ENCODE data around the gene ROR1.
A peak's percentile ranks its signal among the peaks of the same experiment; 100 is the strongest.
"Not testable (repeated sequence)": the region's sequence is repeated elsewhere in the genome, so short reads cannot be mapped to it uniquely, and the experiment has no call there.

ROR1 gene

DNA sequence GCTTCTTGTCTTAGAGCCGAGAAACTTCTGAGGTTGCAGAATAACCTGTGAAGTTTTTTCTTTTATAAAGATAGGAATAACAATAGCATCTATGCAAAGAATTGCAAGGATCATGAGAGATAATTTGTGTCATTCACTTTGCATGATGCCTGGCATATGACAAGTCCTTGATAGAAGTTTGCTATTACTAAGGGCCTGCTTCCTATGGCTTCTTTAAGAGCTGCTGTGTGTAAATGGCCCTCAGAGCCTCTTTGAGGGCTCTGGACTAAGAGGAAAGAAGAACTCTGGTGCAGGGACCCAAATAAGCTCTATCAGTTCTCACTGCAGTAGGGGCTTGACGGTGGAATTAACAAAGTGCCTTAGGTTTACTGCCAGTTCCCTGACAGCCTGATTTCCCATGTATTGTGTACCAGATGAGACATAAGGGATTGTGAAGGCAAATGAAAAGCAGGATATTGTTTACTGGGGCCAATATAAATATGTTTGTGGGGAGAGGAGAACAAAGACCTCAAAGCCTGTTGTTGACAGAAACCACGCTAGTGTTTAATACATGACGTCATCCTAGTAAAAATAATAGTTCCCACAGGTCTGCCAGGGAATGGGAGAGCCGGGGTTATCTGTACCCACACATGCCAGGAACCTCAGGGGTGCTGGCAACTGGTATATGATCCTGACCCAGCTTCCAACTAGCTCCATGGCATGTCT is 298.4 kb downstream of the ROR1 start:
- DNase-seq = peak; percentile 34

GRCh38 chr1:64073705-64074104 is 299.9 kb downstream of the ROR1 start:
- DNase-seq = peak; percentile 48

- DNase-seq = no peak
Measured at GRCh38 chr1:64074767-64075166, 300.9 kb downstream of the ROR1 start.

- no peak for DNase-seq
Measured at GRCh38 chr1:64077281-64077940, 303.6 kb downstream of the ROR1 start.

- no peak for DNase-seq
Measured at GRCh38 chr1:64080941-64081562, 307.2 kb downstream of the ROR1 start.

GRCh38 chr1:64082459-64082858 is 308.6 kb downstream of the ROR1 start:
- no peak for DNase-seq

GRCh38 chr1:64084451-64084850 is 310.6 kb downstream of the ROR1 start:
- no peak for DNase-seq

GRCh38 chr1:64087768-64088167 is 314.0 kb downstream of the ROR1 start:
- DNase-seq = no peak

GRCh38 chr1:64090436-64090835 is 316.6 kb downstream of the ROR1 start:
- no peak for DNase-seq

GRCh38 chr1:64092851-64093371 is 319.1 kb downstream of the ROR1 start:
- DNase-seq = no peak

DNA sequence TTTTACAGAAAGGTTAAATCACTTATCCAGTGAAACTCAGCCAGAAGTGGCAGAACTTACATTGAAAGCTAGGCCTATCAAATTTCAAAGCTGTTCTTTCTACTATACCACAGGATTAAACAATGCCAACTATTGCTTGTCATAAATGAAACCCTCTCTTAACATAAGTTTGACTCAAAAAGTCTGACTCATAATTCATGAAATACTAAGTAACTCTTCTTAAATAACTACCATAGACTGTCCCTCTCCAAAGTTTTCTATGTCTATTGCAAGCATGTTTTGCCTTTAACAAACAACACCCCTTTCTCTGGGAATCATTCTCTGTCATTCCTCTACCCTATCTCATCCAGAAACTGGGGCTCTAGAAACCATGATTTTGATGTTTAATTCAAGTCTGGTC is 320.1 kb downstream of the ROR1 start:
- no peak for DNase-seq

- no peak for DNase-seq
Measured at GRCh38 chr1:64095832-64096231, 322.0 kb downstream of the ROR1 start.

GRCh38 chr1:64097859-64098258 is 324.0 kb downstream of the ROR1 start:
- no peak for DNase-seq

GRCh38 chr1:64098436-64098835 is 324.6 kb downstream of the ROR1 start:
- DNase-seq = no peak

DNA sequence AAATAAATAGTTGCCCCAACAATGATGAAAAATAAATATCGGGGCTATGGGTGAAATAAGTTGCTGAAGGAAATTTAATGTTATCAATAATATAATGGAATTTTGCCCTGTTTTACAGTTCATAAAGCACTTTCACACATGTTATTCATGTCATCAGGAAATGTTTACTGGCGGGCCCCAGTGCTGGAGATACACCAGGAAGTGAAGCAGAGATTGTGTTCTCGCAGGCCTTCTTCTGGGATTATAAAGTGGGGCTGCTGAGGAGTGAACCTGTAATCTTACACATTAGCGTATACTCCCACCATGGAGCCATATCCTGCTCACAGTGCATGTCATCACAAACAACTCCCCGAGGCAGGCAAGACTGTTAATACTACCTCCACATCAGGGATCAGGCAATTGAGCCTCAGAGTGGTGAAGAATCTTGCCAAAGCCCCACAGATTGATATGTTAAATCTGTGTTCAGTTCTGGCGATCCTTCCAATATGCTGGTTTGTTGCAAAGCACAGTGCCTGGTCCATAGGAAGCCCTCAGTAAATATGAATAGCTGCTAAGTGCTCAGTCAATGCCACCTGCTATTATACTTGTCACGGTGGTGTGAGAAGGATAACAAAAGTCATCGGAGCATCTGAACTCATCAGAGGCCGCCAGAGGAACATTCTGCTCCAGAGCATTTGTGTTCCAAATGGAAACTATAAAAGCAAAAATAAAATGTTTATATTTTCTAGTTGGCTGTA is 325.2 kb downstream of the ROR1 start:
- DNase-seq = no peak

GRCh38 chr1:64100791-64101190 is 327.0 kb downstream of the ROR1 start:
- DNase-seq = no peak

- DNase-seq = not testable (repeated sequence)
Measured at GRCh38 chr1:64104585-64104984, 330.8 kb downstream of the ROR1 start.

GRCh38 chr1:64107118-64107519 is 333.3 kb downstream of the ROR1 start:
- no peak for DNase-seq

DNA sequence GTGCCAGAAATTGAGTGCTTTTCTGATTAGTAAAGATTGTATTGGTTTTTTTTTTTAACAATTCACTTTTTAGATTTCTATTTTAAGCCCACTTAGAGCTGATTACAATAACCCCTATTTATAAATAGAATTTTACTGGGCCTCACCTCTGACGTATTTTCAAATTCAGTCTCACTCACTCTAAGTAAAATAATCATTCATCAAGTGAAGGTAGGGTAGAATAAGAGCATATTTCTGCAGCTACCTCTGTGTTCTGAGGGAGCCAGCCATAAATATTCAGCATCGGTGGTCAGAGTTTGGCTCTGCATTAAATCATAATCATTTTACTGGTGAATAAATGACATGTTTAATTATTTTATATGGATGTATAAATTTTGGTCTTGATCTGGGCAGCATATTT is 333.8 kb downstream of the ROR1 start:
- DNase-seq = no peak

GRCh38 chr1:64110924-64111777 is 337.3 kb downstream of the ROR1 start:
- DNase-seq = no peak

GRCh38 chr1:64111787-64112186 is 338.0 kb downstream of the ROR1 start:
- DNase-seq = no peak

- DNase-seq = peak; percentile 67
Measured at GRCh38 chr1:64112281-64112680, 338.5 kb downstream of the ROR1 start.
